Smooth muscle cell of the brain vasculature (primary cell): Measurements from ENCODE around the gene CACHD1.
"Not testable (repeated sequence)": the region's sequence is repeated elsewhere in the genome, so short reads cannot be mapped to it uniquely, and the experiment has no call there.

Experiments
- DNase-seq: peaks from one replicate; pipeline ENCODE4 v3.0.0-alpha.2; 2012; ENCODE audit warnings: low read depth, low spot score

The CACHD1 gene

GRCh38 chr1:64584479-64584878 is 114.5 kb downstream of the CACHD1 start:
- no peak for DNase-seq

GRCh38 chr1:64588876-64589275 is 118.9 kb downstream of the CACHD1 start:
- DNase-seq = no peak

- DNase-seq = no peak
These were observed 120.4 kb downstream of the CACHD1 start for GRCh38 chr1:64590316-64590715.

GRCh38 chr1:64594446-64594845 is 124.5 kb downstream of the CACHD1 start:
- no peak for DNase-seq

- no peak for DNase-seq
These were observed 126.1 kb downstream of the CACHD1 start for GRCh38 chr1:64595871-64596515.

- DNase-seq = no peak
These were observed 127.2 kb downstream of the CACHD1 start for GRCh38 chr1:64597113-64597512.

- no peak for DNase-seq
These were observed 128.2 kb downstream of the CACHD1 start for GRCh38 chr1:64598100-64598571.

- no peak for DNase-seq
These were observed 129.3 kb downstream of the CACHD1 start for GRCh38 chr1:64599242-64599641.

GRCh38 chr1:64601207-64601606 is 131.3 kb downstream of the CACHD1 start:
- no peak for DNase-seq

- DNase-seq = no peak
These were observed 138.2 kb downstream of the CACHD1 start for GRCh38 chr1:64608005-64608650.

- no peak for DNase-seq
These were observed 138.7 kb downstream of the CACHD1 start for GRCh38 chr1:64608651-64609048.

GRCh38 chr1:64610950-64611349 is 141.0 kb downstream of the CACHD1 start:
- DNase-seq = not testable (repeated sequence)

GRCh38 chr1:64616039-64616438 is 146.1 kb downstream of the CACHD1 start:
- no peak for DNase-seq

- DNase-seq = peak; percentile 0
These were observed 153.8 kb downstream of the CACHD1 start for GRCh38 chr1:64623750-64624191.

GRCh38 chr1:64624218-64624713 is 154.3 kb downstream of the CACHD1 start:
- peak; percentile 92 for DNase-seq

GRCh38 chr1:64624808-64625207 is 154.9 kb downstream of the CACHD1 start:
- DNase-seq = no peak

- DNase-seq = no peak
These were observed 160.7 kb downstream of the CACHD1 start for GRCh38 chr1:64630611-64631010.

GRCh38 chr1:64631346-64632034 is 161.6 kb downstream of the CACHD1 start:
- no peak for DNase-seq

GRCh38 chr1:64632936-64633335 is 163.0 kb downstream of the CACHD1 start:
- DNase-seq = no peak

GRCh38 chr1:64645735-64646134 is 175.8 kb downstream of the CACHD1 start:
- no peak for DNase-seq

GRCh38 chr1:64650411-64650810 is 180.5 kb downstream of the CACHD1 start:
- no peak for DNase-seq

GRCh38 chr1:64651841-64652240 is 181.9 kb downstream of the CACHD1 start:
- DNase-seq = no peak
